Type B pancreatic cell (in vitro differentiated cells): ENCODE data around the gene C1S. TPM values are rescaled to one million over a fixed set of nuclear protein-coding genes. Genes with fewer than 3 reads are reported as not detected.
"Not testable (repeated sequence)": the region's sequence is repeated elsewhere in the genome, so short reads cannot be mapped to it uniquely, and the experiment has no call there.

Source experiments
- DNase-seq: peaks from one replicate; pipeline ENCODE4 v3.0.0; 2021; ENCODE audit warnings: mixed read lengths; ENCODE audit not compliant: unreplicated experiment; ENCODE audit errors: extremely low spot score
- H3K27ac Mint-ChIP-seq: 2 replicates; pipeline ENCODE4 v1.8.0; 2021; ENCODE audit warnings: mild to moderate bottlenecking, mixed read lengths
- H3K27me3 Mint-ChIP-seq: 2 replicates; pipeline ENCODE4 v1.8.0; 2021; ENCODE audit warnings: mixed read lengths
- H3K36me3 Mint-ChIP-seq: 2 replicates; pipeline ENCODE4 v1.8.0; 2021; ENCODE audit warnings: mixed read lengths
- H3K4me1 Mint-ChIP-seq: one replicate; pipeline ENCODE4 v1.8.0; 2021; ENCODE audit warnings: mixed read lengths; ENCODE audit not compliant: unreplicated experiment
- H3K4me3 Mint-ChIP-seq: 2 replicates; pipeline ENCODE4 v1.8.0; 2021; ENCODE audit warnings: mild to moderate bottlenecking, mixed read lengths
- H3K9me3 Mint-ChIP-seq: 2 replicates; pipeline ENCODE4 v1.8.0; 2021; ENCODE audit warnings: mixed read lengths
- total RNA-seq: library from RNA; stranded (reverse); gene quantifications from 2 replicates; pipeline ENCODE4 v1.2.1, GENCODE V29; 2021; ENCODE audit warnings: low replicate concordance
- TF ChIP-seq, protein P1 (sequence below): fragments of 200-600 bp; sonication (generic); conservative IDR thresholded peaks from 2 replicates; pipeline ENCODE4 v1.5.0; 2021; ENCODE audit warnings: antibody characterized with exemption, mild to moderate bottlenecking

C1S gene
- total RNA-seq, 1 donor from 2014 or later = 3.1 TPM

- no peaks in the 10 kb centered on the region for H3K9me3 Mint-ChIP-seq
- TF ChIP-seq, protein P1, sequence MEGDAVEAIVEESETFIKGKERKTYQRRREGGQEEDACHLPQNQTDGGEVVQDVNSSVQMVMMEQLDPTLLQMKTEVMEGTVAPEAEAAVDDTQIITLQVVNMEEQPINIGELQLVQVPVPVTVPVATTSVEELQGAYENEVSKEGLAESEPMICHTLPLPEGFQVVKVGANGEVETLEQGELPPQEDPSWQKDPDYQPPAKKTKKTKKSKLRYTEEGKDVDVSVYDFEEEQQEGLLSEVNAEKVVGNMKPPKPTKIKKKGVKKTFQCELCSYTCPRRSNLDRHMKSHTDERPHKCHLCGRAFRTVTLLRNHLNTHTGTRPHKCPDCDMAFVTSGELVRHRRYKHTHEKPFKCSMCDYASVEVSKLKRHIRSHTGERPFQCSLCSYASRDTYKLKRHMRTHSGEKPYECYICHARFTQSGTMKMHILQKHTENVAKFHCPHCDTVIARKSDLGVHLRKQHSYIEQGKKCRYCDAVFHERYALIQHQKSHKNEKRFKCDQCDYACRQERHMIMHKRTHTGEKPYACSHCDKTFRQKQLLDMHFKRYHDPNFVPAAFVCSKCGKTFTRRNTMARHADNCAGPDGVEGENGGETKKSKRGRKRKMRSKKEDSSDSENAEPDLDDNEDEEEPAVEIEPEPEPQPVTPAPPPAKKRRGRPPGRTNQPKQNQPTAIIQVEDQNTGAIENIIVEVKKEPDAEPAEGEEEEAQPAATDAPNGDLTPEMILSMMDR = no peak
- DNase-seq = no peak
- no peak overlapping the region for H3K27ac Mint-ChIP-seq
- no peak overlapping the region for H3K4me3 Mint-ChIP-seq
- H3K4me1 Mint-ChIP-seq = no peaks in the 10 kb centered on the region
- H3K27me3 Mint-ChIP-seq = peaks cover 21% of the 10 kb centered on the region
- H3K36me3 Mint-ChIP-seq = peaks cover 3% of the 10 kb centered on the region
Measured at GRCh38 chr12:7047306-7047705, 13.2 kb upstream of the C1S start.

DNA sequence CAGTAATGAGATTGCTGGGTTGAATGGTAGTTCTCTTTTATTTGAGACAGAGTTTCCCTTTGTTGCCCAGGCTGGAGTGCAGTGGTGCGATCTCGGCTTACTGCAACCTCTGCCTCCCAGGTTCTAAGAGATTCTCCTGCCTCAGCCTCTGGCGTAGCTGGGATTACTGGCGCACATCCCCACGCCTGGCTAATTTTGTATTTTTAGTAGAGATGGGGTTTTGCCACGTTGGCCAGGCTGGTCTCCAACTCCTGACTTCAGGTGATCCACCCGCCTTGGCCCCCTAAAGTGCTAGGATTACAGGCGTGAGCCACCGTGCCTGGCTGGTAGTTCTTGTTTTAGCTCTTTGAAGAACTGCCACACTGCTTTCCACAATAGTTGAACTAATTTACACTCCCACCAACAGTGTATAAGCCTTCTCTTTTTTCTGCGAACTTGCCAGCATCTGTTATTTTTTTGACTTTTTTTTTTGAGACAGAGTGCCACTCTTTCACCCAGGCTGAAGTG, 11.0 kb upstream of the C1S start:
- not testable (repeated sequence) for H3K9me3 Mint-ChIP-seq, DNase-seq, H3K27ac Mint-ChIP-seq, H3K36me3 Mint-ChIP-seq, H3K4me3 Mint-ChIP-seq, H3K4me1 Mint-ChIP-seq
- H3K27me3 Mint-ChIP-seq = peaks cover 36% of the 10 kb centered on the region

GRCh38 chr12:7049973-7050372, 10.5 kb upstream of the C1S start:
- not testable (repeated sequence) for H3K36me3 Mint-ChIP-seq
- H3K27me3 Mint-ChIP-seq = peaks cover 38% of the 10 kb centered on the region

DNA sequence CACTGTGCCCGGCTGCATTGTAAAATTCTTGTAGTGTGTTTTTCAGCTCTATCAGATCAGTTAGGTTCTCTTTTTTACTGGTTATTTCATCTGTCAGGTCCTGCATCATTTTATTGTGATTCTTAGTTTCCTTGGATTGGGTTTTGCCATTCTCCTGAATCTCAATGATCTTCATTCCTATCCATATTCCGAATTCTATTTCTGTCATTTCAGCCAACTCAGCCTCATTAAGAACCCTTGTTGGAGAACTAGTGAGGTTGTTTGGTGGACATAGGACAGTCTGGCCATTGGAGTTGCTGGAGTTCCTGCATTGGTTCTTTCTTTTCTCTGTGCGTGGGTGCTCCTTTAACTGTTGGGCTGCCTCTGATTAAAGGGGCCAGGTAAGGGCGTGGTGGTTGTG, 5.6 kb upstream of the C1S start:
- Mint-ChIP-seq H3K4me1 (no peaks in the 10 kb centered on the region), H3K9me3 (no peaks in the 10 kb centered on the region), H3K4me3 (no peak overlapping the region), H3K27me3 (peaks cover 55% of the 10 kb centered on the region), H3K27ac (no peak overlapping the region), H3K36me3 (peaks cover 3% of the 10 kb centered on the region)
- no peak for DNase-seq
- TF ChIP-seq, protein P1 = no peak

More at GRCh38 chr12:7049973-7050372, 10.5 kb upstream of the C1S start:
- H3K27ac Mint-ChIP-seq, H3K4me1 Mint-ChIP-seq, H3K4me3 Mint-ChIP-seq, H3K9me3 Mint-ChIP-seq, DNase-seq: not testable (repeated sequence)

- H3K27me3 Mint-ChIP-seq = peaks cover 56% of the 10 kb centered on the region
- not testable (repeated sequence) for H3K27ac Mint-ChIP-seq, H3K9me3 Mint-ChIP-seq, DNase-seq, H3K4me1 Mint-ChIP-seq, H3K36me3 Mint-ChIP-seq, H3K4me3 Mint-ChIP-seq
Measured at GRCh38 chr12:7055736-7056135, 4.8 kb upstream of the C1S start.

DNA sequence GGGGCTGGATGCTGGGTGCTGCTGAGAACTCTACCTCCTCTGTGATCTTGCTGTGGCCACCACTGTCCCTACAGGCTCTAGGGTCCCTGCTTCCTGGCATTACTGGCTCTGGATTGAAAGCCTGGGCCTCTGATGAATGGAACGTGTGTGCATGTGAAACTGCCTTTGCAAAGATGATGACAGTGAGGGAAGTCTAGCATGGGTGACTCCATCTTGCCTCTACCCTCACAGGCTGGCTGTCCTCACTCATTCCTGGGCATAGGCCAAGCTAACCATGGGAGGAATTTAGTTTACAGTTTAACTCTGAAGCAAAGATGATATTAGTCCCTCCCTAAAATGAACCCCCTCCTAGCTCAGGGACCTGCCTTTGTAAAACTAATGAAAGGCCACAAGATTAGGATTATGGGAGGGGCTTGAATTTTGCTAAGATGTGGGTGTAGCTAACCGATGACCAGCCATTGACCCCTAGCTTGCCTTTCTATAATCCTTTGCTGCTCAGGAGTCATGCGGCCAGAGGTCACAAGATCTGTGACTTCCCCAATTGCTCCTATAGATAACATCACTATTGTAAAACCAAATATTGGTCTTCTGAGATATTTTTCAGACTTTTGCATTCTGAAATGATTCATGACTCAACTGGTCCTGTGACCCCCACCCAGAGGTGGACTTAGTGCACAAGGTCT, 2.2 kb upstream of the C1S start:
- no peak overlapping the region for H3K4me3 Mint-ChIP-seq
- TF ChIP-seq, protein P1 = no peak
- H3K27me3 Mint-ChIP-seq = peaks cover 52% of the 10 kb centered on the region
- H3K9me3 Mint-ChIP-seq = no peaks in the 10 kb centered on the region
- no peaks in the 10 kb centered on the region for H3K4me1 Mint-ChIP-seq
- no peak overlapping the region for H3K27ac Mint-ChIP-seq
- no peak for DNase-seq
- no peaks in the 10 kb centered on the region for H3K36me3 Mint-ChIP-seq

GRCh38 chr12:7058850-7059395, 1.6 kb upstream of the C1S start:
- no peak overlapping the region for H3K27ac Mint-ChIP-seq

More at GRCh38 chr12:7058850-7059395, 1.6 kb upstream of the C1S start:
- Mint-ChIP-seq H3K27me3 (peaks cover 50% of the 10 kb centered on the region), H3K36me3 (no peaks in the 10 kb centered on the region), H3K9me3 (no peaks in the 10 kb centered on the region), H3K4me1 (no peaks in the 10 kb centered on the region), H3K4me3 (no peak overlapping the region)
- DNase-seq = no peak
- TF ChIP-seq, protein P1 = no peak
